Measurements from ENCODE around the gene IZUMO1.
A peak's percentile ranks its signal among the peaks of the same experiment; 100 is the strongest.

IZUMO1 gene

GRCh38 chr19:48750771-48751504 is 4.2 kb upstream of the IZUMO1 start:
- Histone ChIP-seq H3K4me1 (ENCODE audit: control insufficient read depth in 5 of 5, insufficient read depth in 5 of 5, low read length in 5 of 5) (peaks cover 0 to 49% (median 21%) of the 10 kb centered on the region in 5 donors), H3K4me3 (ENCODE audit: low read depth in 1 of 5, low read length in 5 of 5) (peak overlapping the region in 4 of 5 donors; percentile 8 to 77 (median 52)), H3K27ac (ENCODE audit: low read depth, low read length) (peak overlapping the region; percentile 67), H3K9me3 (ENCODE audit: control insufficient read depth in 5 of 5, low read length in 5 of 5) (no peaks in the 10 kb centered on the region), H3K27me3 (ENCODE audit: control insufficient read depth in 5 of 5, insufficient read depth in 4 of 5, low read length in 5 of 5) (peaks cover 12 to 23% (median 22%) of the 10 kb centered on the region in 5 donors), H3K9ac (ENCODE audit: low read length in 5 of 5) (peak overlapping the region in 1 of 5 donors; percentile 44), H3K36me3 (ENCODE audit: control insufficient read depth in 5 of 5, insufficient read depth in 5 of 5, low read length in 5 of 5) (peaks cover 0 to 10% (median 5%) of the 10 kb centered on the region in 5 donors)

GRCh38 chr19:48750351-48750750 is 3.6 kb upstream of the IZUMO1 start:
- Histone ChIP-seq H3K36me3 (ENCODE audit: control insufficient read depth in 5 of 5, insufficient read depth in 5 of 5, low read length in 5 of 5) (peaks cover 0 to 10% (median 5%) of the 10 kb centered on the region in 5 donors), H3K4me1 (ENCODE audit: control insufficient read depth in 5 of 5, insufficient read depth in 5 of 5, low read length in 5 of 5) (peaks cover 0 to 49% (median 16%) of the 10 kb centered on the region in 5 donors), H3K9me3 (ENCODE audit: control insufficient read depth in 5 of 5, low read length in 5 of 5) (peaks cover 0 to 1% (median 0%) of the 10 kb centered on the region in 5 donors), H3K4me3 (ENCODE audit: low read depth in 1 of 5, low read length in 5 of 5) (peak overlapping the region in 1 of 5 donors; percentile 77), H3K27ac (ENCODE audit: low read depth, low read length) (no peak overlapping the region), H3K9ac (ENCODE audit: low read length in 5 of 5) (no peak overlapping the region), H3K27me3 (ENCODE audit: control insufficient read depth in 5 of 5, insufficient read depth in 4 of 5, low read length in 5 of 5) (peaks cover 12 to 28% (median 24%) of the 10 kb centered on the region in 5 donors)

GRCh38 chr19:48749571-48750198 is 3.0 kb upstream of the IZUMO1 start:
- peaks cover 0 to 3% (median 0%) of the 10 kb centered on the region in 5 donors for H3K9me3 ChIP-seq (ENCODE audit: control insufficient read depth in 5 of 5, low read length in 5 of 5)
- H3K27ac ChIP-seq (ENCODE audit: low read depth, low read length), result no peak overlapping the region
- no peak overlapping the region for H3K9ac ChIP-seq (ENCODE audit: low read length in 5 of 5)
- H3K36me3 ChIP-seq (ENCODE audit: control insufficient read depth in 5 of 5, insufficient read depth in 5 of 5, low read length in 5 of 5), result peaks cover 0 to 10% (median 5%) of the 10 kb centered on the region in 5 donors
- peaks cover 12 to 29% (median 24%) of the 10 kb centered on the region in 5 donors for H3K27me3 ChIP-seq (ENCODE audit: control insufficient read depth in 5 of 5, insufficient read depth in 4 of 5, low read length in 5 of 5)
- peaks cover 0 to 49% (median 16%) of the 10 kb centered on the region in 5 donors for H3K4me1 ChIP-seq (ENCODE audit: control insufficient read depth in 5 of 5, insufficient read depth in 5 of 5, low read length in 5 of 5)
- no peak overlapping the region for H3K4me3 ChIP-seq (ENCODE audit: low read depth in 1 of 5, low read length in 5 of 5)

GRCh38 chr19:48746110-48746509 is 599 bp downstream of the IZUMO1 start:
- peaks cover 0 to 10% (median 5%) of the 10 kb centered on the region in 5 donors for H3K36me3 ChIP-seq (ENCODE audit: control insufficient read depth in 5 of 5, insufficient read depth in 5 of 5, low read length in 5 of 5)
- H3K9me3 ChIP-seq (ENCODE audit: control insufficient read depth in 5 of 5, low read length in 5 of 5), result peaks cover 0 to 3% (median 0%) of the 10 kb centered on the region in 5 donors

GRCh38 chr19:48745208-48745995 is 1.3 kb downstream of the IZUMO1 start:
- peaks cover 0 to 3% (median 0%) of the 10 kb centered on the region in 5 donors for H3K9me3 ChIP-seq (ENCODE audit: control insufficient read depth in 5 of 5, low read length in 5 of 5)
- H3K9ac ChIP-seq (ENCODE audit: low read length in 5 of 5), result no peak overlapping the region
- H3K4me1 ChIP-seq (ENCODE audit: control insufficient read depth in 5 of 5, insufficient read depth in 5 of 5, low read length in 5 of 5), result peaks cover 0 to 33% (median 10%) of the 10 kb centered on the region in 5 donors
- peaks cover 2 to 15% (median 5%) of the 10 kb centered on the region in 5 donors for H3K27me3 ChIP-seq (ENCODE audit: control insufficient read depth in 5 of 5, insufficient read depth in 4 of 5, low read length in 5 of 5)
- H3K36me3 ChIP-seq (ENCODE audit: control insufficient read depth in 5 of 5, insufficient read depth in 5 of 5, low read length in 5 of 5), result peaks cover 0 to 7% (median 3%) of the 10 kb centered on the region in 5 donors
- no peak overlapping the region for H3K27ac ChIP-seq (ENCODE audit: low read depth, low read length)
- no peak overlapping the region for H3K4me3 ChIP-seq (ENCODE audit: low read depth in 1 of 5, low read length in 5 of 5)

More at GRCh38 chr19:48746110-48746509, 599 bp downstream of the IZUMO1 start:
- Histone ChIP-seq H3K4me1 (ENCODE audit: control insufficient read depth in 5 of 5, insufficient read depth in 5 of 5, low read length in 5 of 5) (peaks cover 0 to 35% (median 7%) of the 10 kb centered on the region in 5 donors), H3K27ac (ENCODE audit: low read depth, low read length) (peak overlapping the region; percentile 74), H3K9ac (ENCODE audit: low read length in 5 of 5) (no peak overlapping the region), H3K27me3 (ENCODE audit: control insufficient read depth in 5 of 5, insufficient read depth in 4 of 5, low read length in 5 of 5) (peaks cover 6 to 17% (median 9%) of the 10 kb centered on the region in 5 donors), H3K4me3 (ENCODE audit: low read depth in 1 of 5, low read length in 5 of 5) (peak overlapping the region in 1 of 5 donors; percentile 49)

GRCh38 chr19:48742096-48742495 is 4.6 kb downstream of the IZUMO1 start:
- peaks cover 2 to 47% (median 20%) of the 10 kb centered on the region in 5 donors for H3K4me1 ChIP-seq (ENCODE audit: control insufficient read depth in 5 of 5, insufficient read depth in 5 of 5, low read length in 5 of 5)
- no peak overlapping the region for H3K4me3 ChIP-seq (ENCODE audit: low read depth in 1 of 5, low read length in 5 of 5)
- H3K36me3 ChIP-seq (ENCODE audit: control insufficient read depth in 5 of 5, insufficient read depth in 5 of 5, low read length in 5 of 5), result no peaks in the 10 kb centered on the region
- H3K27me3 ChIP-seq (ENCODE audit: control insufficient read depth in 5 of 5, insufficient read depth in 4 of 5, low read length in 5 of 5), result peaks cover 0 to 15% (median 7%) of the 10 kb centered on the region in 5 donors
- H3K9me3 ChIP-seq (ENCODE audit: control insufficient read depth in 5 of 5, low read length in 5 of 5), result peaks cover 0 to 3% (median 0%) of the 10 kb centered on the region in 5 donors
- H3K9ac ChIP-seq (ENCODE audit: low read length in 5 of 5), result no peak overlapping the region
- peak overlapping the region; percentile 79 for H3K27ac ChIP-seq (ENCODE audit: low read depth, low read length)

- H3K9ac ChIP-seq (ENCODE audit: low read length in 5 of 5), result peak overlapping the region in 3 of 5 donors; percentile 6 to 86 (median 55)
- peaks cover 0 to 1% (median 0%) of the 10 kb centered on the region in 5 donors for H3K36me3 ChIP-seq (ENCODE audit: control insufficient read depth in 5 of 5, insufficient read depth in 5 of 5, low read length in 5 of 5)
- H3K27me3 ChIP-seq (ENCODE audit: control insufficient read depth in 5 of 5, insufficient read depth in 4 of 5, low read length in 5 of 5), result peaks cover 0 to 9% (median 7%) of the 10 kb centered on the region in 5 donors
- H3K27ac ChIP-seq (ENCODE audit: low read depth, low read length), result peak overlapping the region; percentile 79
- H3K4me3 ChIP-seq (ENCODE audit: low read depth in 1 of 5, low read length in 5 of 5), result peak overlapping the region in 3 of 5 donors; percentile 64 to 88 (median 75)
- H3K9me3 ChIP-seq (ENCODE audit: control insufficient read depth in 5 of 5, low read length in 5 of 5), result peaks cover 0 to 3% (median 0%) of the 10 kb centered on the region in 5 donors
- H3K4me1 ChIP-seq (ENCODE audit: control insufficient read depth in 5 of 5, insufficient read depth in 5 of 5, low read length in 5 of 5), result peaks cover 2 to 41% (median 16%) of the 10 kb centered on the region in 5 donors
Observed at GRCh38 chr19:48741129-48741999, 5.3 kb downstream of the IZUMO1 start.

- Histone ChIP-seq H3K9ac (ENCODE audit: low read length in 5 of 5) (peak within 1 kb of the TSS in 3 of 5 donors; percentile 67 to 86 (median 70)), H3K4me3 (ENCODE audit: low read depth in 1 of 5, low read length in 5 of 5) (peak within 1 kb of the TSS; percentile 60 to 88 (median 66)), H3K9me3 (ENCODE audit: control insufficient read depth in 5 of 5, low read length in 5 of 5) (peaks cover 0 to 2% (median 0%) of the 10 kb centered on the region in 5 donors), H3K36me3 (ENCODE audit: control insufficient read depth in 5 of 5, insufficient read depth in 5 of 5, low read length in 5 of 5) (peaks cover 0 to 2% (median 0%) of the 10 kb centered on the region in 5 donors), H3K4me1 (ENCODE audit: control insufficient read depth in 5 of 5, insufficient read depth in 5 of 5, low read length in 5 of 5) (peaks cover 2 to 38% (median 16%) of the 10 kb centered on the region in 5 donors), H3K27me3 (ENCODE audit: control insufficient read depth in 5 of 5, insufficient read depth in 4 of 5, low read length in 5 of 5) (peaks cover 0 to 4% (median 3%) of the 10 kb centered on the region in 5 donors), H3K27ac (ENCODE audit: low read depth, low read length) (peak within 1 kb of the TSS; percentile 79)
Observed at GRCh38 chr19:48740164-48740972, 6.3 kb downstream of the IZUMO1 start, which contains the start of gene RASIP1. RASIP1 (minus strand) TSS chr19:48740610; CDS start chr19:48740282, 328 bp downstream.
